ENCODE results near the gene SCYL3.

DNA sequence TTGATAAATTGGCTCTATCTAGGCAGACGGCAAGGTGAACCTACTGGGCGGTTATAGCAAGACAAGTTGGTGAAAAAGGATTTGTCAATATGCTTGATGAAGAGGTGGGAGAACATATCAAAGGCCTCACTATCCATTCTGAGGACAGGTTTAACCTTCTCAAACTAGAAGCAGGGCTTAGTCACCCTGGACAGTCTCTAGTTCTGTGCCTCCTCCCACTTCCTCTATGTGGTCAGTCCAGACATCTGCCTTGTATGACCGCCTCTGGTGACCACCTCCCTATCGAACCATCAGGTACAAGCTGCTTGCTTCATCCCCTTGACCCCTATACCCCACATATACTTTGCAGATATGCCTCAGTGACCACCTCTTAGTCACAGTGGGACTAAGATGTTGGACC lies 2.3 kb upstream of the SCYL3 start:
- TF ChIP-seq POLR2AphosphoS5 (IDR thresholded peaks at IDR 0.05) (no peak), POLR2A (IDR thresholded peaks at IDR 0.05) (no peak)
- TF ChIP-seq, protein P1, sequence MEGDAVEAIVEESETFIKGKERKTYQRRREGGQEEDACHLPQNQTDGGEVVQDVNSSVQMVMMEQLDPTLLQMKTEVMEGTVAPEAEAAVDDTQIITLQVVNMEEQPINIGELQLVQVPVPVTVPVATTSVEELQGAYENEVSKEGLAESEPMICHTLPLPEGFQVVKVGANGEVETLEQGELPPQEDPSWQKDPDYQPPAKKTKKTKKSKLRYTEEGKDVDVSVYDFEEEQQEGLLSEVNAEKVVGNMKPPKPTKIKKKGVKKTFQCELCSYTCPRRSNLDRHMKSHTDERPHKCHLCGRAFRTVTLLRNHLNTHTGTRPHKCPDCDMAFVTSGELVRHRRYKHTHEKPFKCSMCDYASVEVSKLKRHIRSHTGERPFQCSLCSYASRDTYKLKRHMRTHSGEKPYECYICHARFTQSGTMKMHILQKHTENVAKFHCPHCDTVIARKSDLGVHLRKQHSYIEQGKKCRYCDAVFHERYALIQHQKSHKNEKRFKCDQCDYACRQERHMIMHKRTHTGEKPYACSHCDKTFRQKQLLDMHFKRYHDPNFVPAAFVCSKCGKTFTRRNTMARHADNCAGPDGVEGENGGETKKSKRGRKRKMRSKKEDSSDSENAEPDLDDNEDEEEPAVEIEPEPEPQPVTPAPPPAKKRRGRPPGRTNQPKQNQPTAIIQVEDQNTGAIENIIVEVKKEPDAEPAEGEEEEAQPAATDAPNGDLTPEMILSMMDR (IDR thresholded peaks at IDR 0.05): no peak
